HEK293 (cell line): ENCODE measurements around the gene PPP1CC.

Source experiments
- HOXA7 ChIP-seq: sonication (generic); formaldehyde crosslinking; IDR thresholded peaks from 2 replicates; pipeline ENCODE4 v1.8.1; 2022; ENCODE audit warnings: missing genetic modification reagents, borderline replicate concordance
- ZNF18 ChIP-seq: fragments of 450-650 bp; formaldehyde crosslinking; IDR thresholded peaks from 2 replicates; pipeline ENCODE4 v1.5.1; 2016; ENCODE audit warnings: missing biosample characterization, missing genetic modification characterization

- TF ChIP-seq ZNF18 (tag by site-specific recombination): no peak
- no peak for TF ChIP-seq HOXA7 (CRISPR knock-in tag)
Observed at GRCh38 chr12:110765111-110765510, 22.4 kb upstream of the PPP1CC start.
